Activated T-cell treated with anti-CD3 and anti-CD28 coated beads for 4 hours (primary cell): ENCODE measurements around the gene EIPR1.

ENCODE experiments used
- DNase-seq: peaks from one replicate; pipeline ENCODE4 v3.0.0-alpha.2; 2020

EIPR1 gene

GRCh38 chr2:3266925-3267867, 110.4 kb downstream of the EIPR1 start:
- no peak for DNase-seq

GRCh38 chr2:3265981-3266924, 111.4 kb downstream of the EIPR1 start:
- no peak for DNase-seq

GRCh38 chr2:3265471-3265870, 112.1 kb downstream of the EIPR1 start:
- no peak for DNase-seq

GRCh38 chr2:3264010-3264744, 113.4 kb downstream of the EIPR1 start:
- DNase-seq = no peak

GRCh38 chr2:3263487-3263886, 114.1 kb downstream of the EIPR1 start:
- DNase-seq = no peak

- DNase-seq = no peak
Observed at GRCh38 chr2:3262437-3263388, 114.9 kb downstream of the EIPR1 start.

GRCh38 chr2:3261511-3261910, 116.1 kb downstream of the EIPR1 start:
- no peak for DNase-seq

GRCh38 chr2:3260959-3261358, 116.7 kb downstream of the EIPR1 start:
- DNase-seq = no peak

GRCh38 chr2:3257826-3258225, 119.8 kb downstream of the EIPR1 start:
- no peak for DNase-seq

GRCh38 chr2:3257166-3257565, 120.5 kb downstream of the EIPR1 start:
- DNase-seq = no peak

- no peak for DNase-seq
Observed at GRCh38 chr2:3256605-3257004, 121.0 kb downstream of the EIPR1 start.

- no peak for DNase-seq
Observed at GRCh38 chr2:3256157-3256556, 121.5 kb downstream of the EIPR1 start.

GRCh38 chr2:3254442-3254941, 123.1 kb downstream of the EIPR1 start:
- DNase-seq = no peak

GRCh38 chr2:3253913-3254441, 123.6 kb downstream of the EIPR1 start:
- DNase-seq = no peak

GRCh38 chr2:3251946-3252345, 125.7 kb downstream of the EIPR1 start:
- no peak for DNase-seq

- no peak for DNase-seq
Observed at GRCh38 chr2:3249476-3249962, 128.1 kb downstream of the EIPR1 start.

- DNase-seq = no peak
Observed at GRCh38 chr2:3248754-3249475, 128.7 kb downstream of the EIPR1 start.

GRCh38 chr2:3246928-3247714, 130.5 kb downstream of the EIPR1 start:
- no peak for DNase-seq

- DNase-seq = no peak
Observed at GRCh38 chr2:3246406-3246805, 131.2 kb downstream of the EIPR1 start.
